Cardiac fibroblast (primary cell): Measurements from ENCODE around the gene MPPED1.

ENCODE experiments used
- DNase-seq, 2 donors: peaks; one replicate each; pipeline versions ENCODE4 v3.0.0 to v3.0.0-alpha.2; 2010; ENCODE audit warnings: low read depth in 2 of 2
- H3K4me3 ChIP-seq, 2 donors: replicated peaks in 1 of 2; 1 replicate in 1 of 2; 2 replicates in 1 of 2; pipeline ENCODE4 v1.5.1; 2011; ENCODE audit warnings: low read depth in 2 of 2, low read length in 2 of 2, mild to moderate bottlenecking in 2 of 2, moderate library complexity in 1 of 2
- TF ChIP-seq, protein P1 (sequence below): IDR thresholded peaks from one replicate; pipeline ENCODE4 v1.5.1; 2011; ENCODE audit warnings: low read depth, mild to moderate bottlenecking, low read length, inconsistent platforms

MPPED1 gene

DNA sequence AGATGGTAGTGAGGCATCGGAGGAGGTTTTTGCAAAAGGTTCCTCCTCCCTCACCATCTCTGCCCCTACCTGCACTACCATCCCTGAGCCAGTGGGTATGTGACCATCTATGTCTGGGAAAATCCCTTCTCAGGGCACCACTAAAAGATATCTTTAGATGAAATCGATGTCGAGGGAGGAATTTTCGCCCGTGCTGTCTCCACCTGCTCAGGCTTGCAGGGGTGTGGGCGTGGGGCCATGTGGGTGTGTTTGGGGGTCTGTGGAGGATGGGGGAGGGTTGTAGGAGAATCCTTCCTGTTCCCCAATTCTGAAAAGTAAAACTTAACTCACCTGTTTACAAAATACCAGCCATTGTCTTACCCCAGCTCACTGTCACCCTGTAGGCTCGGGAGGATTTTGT is 12.4 kb downstream of the MPPED1 start:
- no peak for DNase-seq
- H3K4me3 ChIP-seq = no peak overlapping the region
- TF ChIP-seq, protein P1, sequence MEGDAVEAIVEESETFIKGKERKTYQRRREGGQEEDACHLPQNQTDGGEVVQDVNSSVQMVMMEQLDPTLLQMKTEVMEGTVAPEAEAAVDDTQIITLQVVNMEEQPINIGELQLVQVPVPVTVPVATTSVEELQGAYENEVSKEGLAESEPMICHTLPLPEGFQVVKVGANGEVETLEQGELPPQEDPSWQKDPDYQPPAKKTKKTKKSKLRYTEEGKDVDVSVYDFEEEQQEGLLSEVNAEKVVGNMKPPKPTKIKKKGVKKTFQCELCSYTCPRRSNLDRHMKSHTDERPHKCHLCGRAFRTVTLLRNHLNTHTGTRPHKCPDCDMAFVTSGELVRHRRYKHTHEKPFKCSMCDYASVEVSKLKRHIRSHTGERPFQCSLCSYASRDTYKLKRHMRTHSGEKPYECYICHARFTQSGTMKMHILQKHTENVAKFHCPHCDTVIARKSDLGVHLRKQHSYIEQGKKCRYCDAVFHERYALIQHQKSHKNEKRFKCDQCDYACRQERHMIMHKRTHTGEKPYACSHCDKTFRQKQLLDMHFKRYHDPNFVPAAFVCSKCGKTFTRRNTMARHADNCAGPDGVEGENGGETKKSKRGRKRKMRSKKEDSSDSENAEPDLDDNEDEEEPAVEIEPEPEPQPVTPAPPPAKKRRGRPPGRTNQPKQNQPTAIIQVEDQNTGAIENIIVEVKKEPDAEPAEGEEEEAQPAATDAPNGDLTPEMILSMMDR = no peak

DNA sequence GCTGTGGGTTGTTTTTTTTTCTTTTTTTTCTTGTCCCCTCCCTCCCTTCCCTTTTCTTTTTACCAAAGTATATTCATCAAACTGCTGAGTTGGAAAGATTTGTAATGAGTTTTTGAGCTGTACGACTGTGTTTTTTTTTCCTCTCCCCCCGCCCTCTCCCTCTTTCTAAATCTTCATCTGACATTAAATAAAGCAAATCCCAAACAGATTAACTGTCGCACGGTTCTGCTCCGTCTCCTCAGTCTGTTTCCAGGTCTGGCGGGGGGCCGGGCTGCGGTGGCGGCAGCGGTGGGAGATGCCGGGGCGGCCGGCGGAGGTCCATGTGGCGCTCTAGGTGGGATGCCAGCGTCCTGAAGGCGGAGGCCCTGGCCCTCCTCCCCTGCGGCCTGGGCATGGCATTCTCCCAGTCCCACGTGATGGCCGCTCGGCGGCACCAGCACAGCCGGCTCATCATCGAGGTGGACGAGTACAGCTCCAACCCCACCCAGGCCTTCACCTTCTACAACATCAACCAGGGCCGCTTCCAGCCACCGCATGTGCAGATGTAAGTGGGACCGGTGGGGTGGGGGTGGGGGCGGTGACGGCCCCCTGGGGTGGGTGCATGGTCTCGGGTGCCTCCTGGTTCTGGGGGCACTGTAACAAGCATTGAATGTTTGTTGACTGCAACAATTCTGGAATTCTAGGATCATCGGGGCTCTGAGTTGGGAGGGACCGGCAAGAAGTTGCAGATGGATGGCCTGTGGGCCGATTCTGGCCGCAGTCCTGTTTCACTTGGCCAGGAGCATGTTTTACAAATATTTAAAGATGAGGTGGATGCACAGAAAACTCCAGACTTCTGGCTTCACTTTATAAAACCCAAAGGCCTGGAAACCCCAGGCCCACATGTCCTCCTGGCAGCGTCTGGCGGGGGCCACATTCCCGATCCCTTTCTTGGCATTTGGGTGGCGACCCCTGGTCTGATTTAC is 13.1 kb downstream of the MPPED1 start:
- no peak overlapping the region for H3K4me3 ChIP-seq
- no peak for DNase-seq
- TF ChIP-seq, protein P1 = no peak

DNA sequence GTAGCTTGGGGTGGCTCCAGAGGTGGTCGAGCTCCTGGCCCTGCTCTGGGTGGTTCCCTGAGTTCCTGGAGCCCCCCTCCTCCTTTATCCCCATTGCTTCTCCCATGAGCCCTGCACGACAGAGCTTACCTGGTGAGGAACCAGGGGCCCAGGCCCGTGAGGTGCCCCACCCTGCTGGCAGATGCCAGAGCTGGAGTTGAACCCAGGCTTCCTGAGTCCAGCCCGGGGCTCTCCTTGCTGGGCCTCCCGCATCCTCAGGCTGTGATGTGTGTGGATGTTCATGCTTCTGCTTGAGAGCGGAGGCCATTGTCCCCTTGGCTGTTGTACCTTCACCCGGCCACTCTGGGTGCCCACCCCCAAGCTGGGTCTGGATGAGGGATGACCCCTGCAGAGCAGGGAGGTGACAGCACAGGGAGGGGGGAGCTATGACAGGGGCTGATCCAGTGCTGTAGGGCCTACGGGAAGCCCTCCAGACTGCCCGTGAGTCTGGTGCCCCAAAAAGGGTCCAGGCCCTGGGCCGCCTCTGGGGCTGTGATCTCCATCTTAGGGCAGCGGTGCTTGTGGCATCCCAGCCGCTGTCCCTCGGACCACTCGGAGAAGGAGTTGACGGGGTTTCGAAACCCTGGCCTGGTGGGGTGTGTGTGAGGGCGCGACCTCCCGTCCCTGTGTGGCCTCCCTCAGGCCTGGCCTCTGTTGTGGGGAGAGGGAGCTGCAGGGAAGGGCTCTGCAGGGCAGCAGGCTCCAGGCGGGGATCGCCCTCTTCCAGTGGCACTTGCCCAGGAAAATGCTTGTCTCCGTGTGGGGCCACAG is 14.4 kb downstream of the MPPED1 start:
- TF ChIP-seq, protein P1 = no peak
- no peak for DNase-seq
- H3K4me3 ChIP-seq = no peak overlapping the region

- DNase-seq = no peak
- H3K4me3 ChIP-seq = no peak overlapping the region
- TF ChIP-seq, protein P1 = no peak
Observed at GRCh38 chr22:43426816-43427215, 15.0 kb downstream of the MPPED1 start.

GRCh38 chr22:43427296-43428004 is 15.6 kb downstream of the MPPED1 start:
- TF ChIP-seq, protein P1 = no peak
- DNase-seq = no peak

DNA sequence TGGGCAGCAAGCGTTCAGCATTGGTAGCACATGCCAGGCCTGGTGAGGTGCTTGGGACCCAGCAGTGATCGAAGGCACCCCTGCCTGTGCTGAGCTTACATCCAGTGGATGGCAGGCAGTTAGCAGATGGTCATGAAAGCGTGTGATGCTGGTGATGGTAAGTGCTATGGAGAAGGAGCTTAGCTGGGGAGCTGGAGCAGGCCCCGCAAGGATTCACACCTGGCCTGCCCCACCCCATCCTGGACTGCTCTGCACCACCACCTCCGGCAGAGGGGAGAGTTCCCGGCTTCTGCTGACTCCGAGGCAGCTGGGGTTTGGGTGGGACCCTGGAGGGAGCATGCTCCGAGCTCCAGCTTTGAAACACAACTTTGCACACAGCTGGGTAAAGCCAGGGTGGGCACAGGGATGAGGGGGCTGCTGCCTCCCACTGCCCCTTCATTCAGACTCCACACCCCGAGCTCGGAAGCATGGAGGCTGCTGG is 16.2 kb downstream of the MPPED1 start:
- no peak for DNase-seq
- TF ChIP-seq, protein P1 = no peak
- no peak overlapping the region for H3K4me3 ChIP-seq

More at GRCh38 chr22:43427296-43428004, 15.6 kb downstream of the MPPED1 start:
- H3K4me3 ChIP-seq = no peak overlapping the region
